H1 (cell line): Measurements from ENCODE around the gene MOGAT3. TPM values are rescaled to one million over a fixed set of nuclear protein-coding genes. Genes with fewer than 3 reads are reported as not detected.

ENCODE experiments used
- CTCF ChIA-PET: fragments of 300-600 bp; sonication (Branson Sonifier 250); formaldehyde crosslinking; loops from one replicate; lab custom pipeline; 2021; ENCODE audit not compliant: partially characterized antibody; lab: Charles Lee
- POLR2A ChIA-PET: fragments of 300-600 bp; sonication (Branson Sonifier 250); formaldehyde crosslinking; loops from one replicate; lab custom pipeline; 2021; ENCODE audit warnings: inconsistent platforms; ENCODE audit not compliant: partially characterized antibody; lab: Charles Lee
- DNase-seq, 2 experiments: peaks; one replicate each; pipeline versions ENCODE4 v3.0.0 to v3.0.0-alpha.2; 2010 to 2022; ENCODE audit warnings: low spot score in 2 of 2, low read depth in 1 of 2, mixed read lengths in 1 of 2
- FAIRE-seq: peaks from 2 replicates; lab custom pipeline; 2011; peaks lifted over from hg19 to GRCh38; lab: Jason Lieb, UNC
- H2AFZ ChIP-seq: 2 replicates; pipeline ENCODE4 v1.8.1; 2012; ENCODE audit warnings: low read length, inconsistent platforms
- H2AK5ac ChIP-seq: 2 replicates; pipeline ENCODE4 v1.6.1; 2013; ENCODE audit warnings: low read depth, low read length
- H2BK120ac ChIP-seq: replicated peaks from 2 replicates; pipeline ENCODE3; 2013; ENCODE audit warnings: low read depth, low read length, inconsistent platforms
- H2BK12ac ChIP-seq: 2 replicates; pipeline ENCODE4 v1.6.1; 2013; ENCODE audit warnings: low read depth, low read length
- H2BK15ac ChIP-seq: 2 replicates; pipeline ENCODE4 v1.6.1; 2013; ENCODE audit warnings: low read length
- H2BK20ac ChIP-seq: 2 replicates; pipeline ENCODE4 v1.6.1; 2013; ENCODE audit warnings: low read length
- H2BK5ac ChIP-seq: 2 replicates; pipeline ENCODE4 v1.6.1; 2013; ENCODE audit warnings: low read depth, low read length
- H3K14ac ChIP-seq: 2 replicates; pipeline ENCODE4 v1.6.1; 2013; ENCODE audit warnings: inconsistent platforms; ENCODE audit not compliant: insufficient read length
- H3K18ac ChIP-seq: 2 replicates; pipeline ENCODE4 v1.6.1; 2013; ENCODE audit warnings: low read length; ENCODE audit errors: extremely low read depth
- H3K23ac ChIP-seq: 2 replicates; pipeline ENCODE4 v1.6.1; 2013; ENCODE audit warnings: inconsistent platforms; ENCODE audit not compliant: insufficient read length
- H3K23me2 ChIP-seq: 2 replicates; pipeline ENCODE4 v1.6.1; 2013; ENCODE audit warnings: low read depth, low read length
- H3K27ac ChIP-seq: 2 replicates; pipeline ENCODE4 v1.6.1; 2011; ENCODE audit warnings: low read depth, low read length, inconsistent platforms
- H3K27me3 ChIP-seq, 4 experiments: replicated peaks in 1 of 4; 1 replicate in 1 of 4; 2 replicates in 3 of 4; pipeline versions ENCODE4 v1.6.1 to v1.8.1; 2011 to 2013; ENCODE audit warnings: low read length in 3 of 4, mild to moderate bottlenecking in 3 of 4, inconsistent platforms in 2 of 4, mixed read lengths in 2 of 4, moderate library complexity in 1 of 4; ENCODE audit not compliant: control insufficient read depth in 3 of 4, insufficient read depth in 3 of 4; ENCODE audit errors: extremely low read depth in 1 of 4
- H3K36me3 ChIP-seq, 4 experiments: 2 replicates each; pipeline versions ENCODE4 v1.6.1 to v1.8.1; 2011 to 2013; ENCODE audit warnings: mild to moderate bottlenecking in 4 of 4, low read length in 3 of 4, moderate library complexity in 2 of 4, control low read depth in 1 of 4, inconsistent platforms in 1 of 4; ENCODE audit not compliant: insufficient read depth in 4 of 4, control insufficient read depth in 2 of 4
- H3K4ac ChIP-seq: replicated peaks from 2 replicates; pipeline ENCODE3; 2013; ENCODE audit warnings: low read length, low read depth, mixed read lengths, inconsistent platforms; ENCODE audit not compliant: insufficient read length
- H3K4me1 ChIP-seq, 4 experiments: replicated peaks in 1 of 4; 1 replicate in 1 of 4; 2 replicates in 3 of 4; pipeline versions ENCODE4 v1.6.1 to v1.8.1; 2011 to 2013; ENCODE audit warnings: low read length in 3 of 4, inconsistent platforms in 2 of 4, mixed read lengths in 1 of 4; ENCODE audit not compliant: insufficient read depth in 4 of 4, control insufficient read depth in 3 of 4
- H3K4me2 ChIP-seq, 2 experiments: 2 replicates each; pipeline versions ENCODE4 v1.6.1 to v1.8.1; 2011 to 2013; ENCODE audit warnings: low read depth in 2 of 2, low read length in 2 of 2, control low read depth in 1 of 2, inconsistent platforms in 1 of 2, mild to moderate bottlenecking in 1 of 2; ENCODE audit not compliant: insufficient read depth in 1 of 2
- H3K4me3 ChIP-seq, 4 experiments: fragments of 200-600, 300-600 bp in 1 of 4; sonication (generic), shearing (Covaris generic), sonication (Bioruptor Twin) in 1 of 4; 2 replicates each; pipeline versions ENCODE4 v1.5.1 to v1.8.1; 2011 to 2016; ENCODE audit warnings: low read length in 4 of 4, low read depth in 3 of 4, control low read depth in 2 of 4, inconsistent platforms in 2 of 4, mild to moderate bottlenecking in 2 of 4, mixed read lengths in 1 of 4, moderate library complexity in 1 of 4; ENCODE audit not compliant: insufficient read depth in 2 of 4; ENCODE audit errors: extremely low read depth in 1 of 4
- H3K56ac ChIP-seq: replicated peaks from 2 replicates; pipeline ENCODE3; 2013; ENCODE audit warnings: low read depth, mild to moderate bottlenecking, mixed read lengths, low read length, inconsistent platforms; ENCODE audit not compliant: insufficient read length
- H3K79me1 ChIP-seq: 2 replicates; pipeline ENCODE4 v1.6.1; 2013; ENCODE audit warnings: low read depth, low read length, control low read depth
- H3K79me2 ChIP-seq, 2 experiments: 2 replicates each; pipeline versions ENCODE4 v1.6.1 to v1.8.1; 2012 to 2013; ENCODE audit warnings: low read length in 2 of 2, mild to moderate bottlenecking in 2 of 2, inconsistent platforms in 1 of 2; ENCODE audit not compliant: insufficient read depth in 2 of 2, control insufficient read depth in 1 of 2
- H3K9ac ChIP-seq, 4 experiments: replicated peaks in 1 of 4; 1 replicate in 1 of 4; 2 replicates in 3 of 4; pipeline versions ENCODE4 v1.6.1 to v1.8.1; 2011 to 2013; ENCODE audit warnings: low read depth in 3 of 4, low read length in 3 of 4, control low read depth in 2 of 4, mild to moderate bottlenecking in 2 of 4, moderate library complexity in 2 of 4, inconsistent platforms in 1 of 4; ENCODE audit errors: extremely low read depth in 1 of 4
- H3K9me3 ChIP-seq, 2 experiments: 2 replicates each; pipeline versions ENCODE4 v1.6.1 to v1.8.1; 2012 to 2013; ENCODE audit warnings: mild to moderate bottlenecking in 2 of 2, moderate library complexity in 2 of 2, control low read depth in 1 of 2, inconsistent platforms in 1 of 2, low read depth in 1 of 2, low read length in 1 of 2, mixed read lengths in 1 of 2; ENCODE audit not compliant: insufficient read depth in 2 of 2
- H4K20me1 ChIP-seq, 2 experiments: replicated peaks in 1 of 2; 2 replicates each; pipeline versions ENCODE3 to v1.8.1; 2011 to 2013; ENCODE audit warnings: inconsistent platforms in 2 of 2, low read length in 2 of 2, mild to moderate bottlenecking in 1 of 2; ENCODE audit not compliant: insufficient read depth in 2 of 2, control insufficient read depth in 1 of 2
- H4K5ac ChIP-seq: 2 replicates; pipeline ENCODE4 v1.6.1; 2013; ENCODE audit warnings: low read length, low read depth, mixed read lengths, inconsistent platforms; ENCODE audit not compliant: insufficient read length
- H4K8ac ChIP-seq: 2 replicates; pipeline ENCODE4 v1.8.0; 2013; ENCODE audit warnings: mild to moderate bottlenecking, moderate library complexity, low read length, inconsistent platforms; ENCODE audit not compliant: insufficient read depth; ENCODE audit errors: extremely low read depth
- H4K91ac ChIP-seq: replicated peaks from 2 replicates; pipeline ENCODE3; 2013; ENCODE audit warnings: low read length, mixed read lengths, inconsistent platforms; ENCODE audit not compliant: insufficient read length
- ASH2L ChIP-seq: fragments of 200-600, 300-600 bp; sonication (generic); IDR thresholded peaks from one replicate; pipeline ENCODE4 v1.7.1; 2017; ENCODE audit warnings: low read length
- CBX5 ChIP-seq: fragments of 300-800, 300-1000 bp; sonication (generic); IDR thresholded peaks from 2 replicates; pipeline ENCODE4 v1.7.1; 2016; ENCODE audit warnings: antibody characterized with exemption, low read length, low read depth
- CTCF ChIP-seq, 3 experiments: IDR thresholded peaks; 1 replicate in 2 of 3; 2 replicates in 1 of 3; pipeline versions ENCODE4 v1.5.1 to v1.6.1; 2011; ENCODE audit warnings: low read length in 3 of 3, mild to moderate bottlenecking in 3 of 3, inconsistent platforms in 2 of 3, low read depth in 1 of 3, moderate library complexity in 1 of 3; ENCODE audit not compliant: insufficient read depth in 1 of 3; ENCODE audit errors: control extremely low read depth in 1 of 3
- KDM4A ChIP-seq: IDR thresholded peaks from one replicate; pipeline ENCODE4 v1.7.1; 2012; ENCODE audit warnings: low read depth, mild to moderate bottlenecking, moderate library complexity, low read length, inconsistent platforms; ENCODE audit not compliant: severe bottlenecking
- SAP30 ChIP-seq: fragments of 300-600 bp; sonication (generic); IDR thresholded peaks from 2 replicates; pipeline ENCODE4 v1.7.1; 2012; ENCODE audit warnings: low read length, moderate library complexity, mild to moderate bottlenecking, inconsistent platforms; ENCODE audit not compliant: insufficient read depth, insufficient replicate concordance
- SIN3A ChIP-seq, 2 experiments: IDR thresholded peaks in 1 of 2; conservative IDR thresholded peaks in 1 of 2; 2 replicates each; pipeline ENCODE4 v1.6.1; 2011 to 2012; ENCODE audit warnings: low read length in 2 of 2, improper control_type of control experiment in 1 of 2, low read depth in 1 of 2, mild to moderate bottlenecking in 1 of 2
- SIX5 ChIP-seq: IDR thresholded peaks from 2 replicates; pipeline ENCODE4 v1.6.1; 2011; ENCODE audit warnings: mild to moderate bottlenecking, low read depth, low read length
- SRF ChIP-seq: IDR thresholded peaks from 2 replicates; pipeline ENCODE4 v1.6.1; 2011; ENCODE audit warnings: mild to moderate bottlenecking, low read depth, low read length, moderate library complexity
- WGBS, 2 experiments: shearing (Covaris generic) in 1 of 2; methylation state at CpG; one replicate each; pipeline versions ENCODE4 v1.1.6 to v1.1.7; 2013 to 2015; ENCODE audit warnings: low lambda C conversion rate in 2 of 2, mixed read lengths in 2 of 2, inconsistent platforms in 1 of 2, low coverage in 1 of 2, missing lambda C conversion rate in 1 of 2; ENCODE audit not compliant: insufficient replicate concordance in 2 of 2, insufficient coverage in 1 of 2, insufficient read length in 1 of 2; ENCODE audit errors: extremely low coverage in 1 of 2, missing lambda C conversion rate in 1 of 2; 5-methylcytosine and 5-hydroxymethylcytosine counted together
- polyA plus RNA-seq, 7 experiments: library from polyadenylated mRNA; depleted of rRNA in 3 of 7; stranded (reverse) in 5 of 7; unstranded in 2 of 7; fragments of >200 nt in 5 of 7; fragments of 200-250 nt in 2 of 7; gene quantifications; 1 replicate in 5 of 7; 2 replicates in 1 of 7; 4 replicates in 1 of 7; pipeline versions ENCODE4 v1.2.1 to v1.2.3, GENCODE V29; 2011 to 2013; ENCODE audit warnings: missing spikeins in 2 of 7, mixed read lengths in 2 of 7
- total RNA-seq: library from RNA; stranded (reverse); fragmentation: NEBNext Ultra II Directional; extraction: Animal tissue kit (Norgen Biotek cat#: 25700); gene quantifications from 2 replicates; pipeline ENCODE4 v1.2.1, GENCODE V29; 2021

MOGAT3 gene
- total and polyA plus RNA-seq, 2 of the 8 experiments (the other 6 are each of a cell fraction or from before 2014, with no cell fraction given) = 0.21 to 0.82 TPM

DNA sequence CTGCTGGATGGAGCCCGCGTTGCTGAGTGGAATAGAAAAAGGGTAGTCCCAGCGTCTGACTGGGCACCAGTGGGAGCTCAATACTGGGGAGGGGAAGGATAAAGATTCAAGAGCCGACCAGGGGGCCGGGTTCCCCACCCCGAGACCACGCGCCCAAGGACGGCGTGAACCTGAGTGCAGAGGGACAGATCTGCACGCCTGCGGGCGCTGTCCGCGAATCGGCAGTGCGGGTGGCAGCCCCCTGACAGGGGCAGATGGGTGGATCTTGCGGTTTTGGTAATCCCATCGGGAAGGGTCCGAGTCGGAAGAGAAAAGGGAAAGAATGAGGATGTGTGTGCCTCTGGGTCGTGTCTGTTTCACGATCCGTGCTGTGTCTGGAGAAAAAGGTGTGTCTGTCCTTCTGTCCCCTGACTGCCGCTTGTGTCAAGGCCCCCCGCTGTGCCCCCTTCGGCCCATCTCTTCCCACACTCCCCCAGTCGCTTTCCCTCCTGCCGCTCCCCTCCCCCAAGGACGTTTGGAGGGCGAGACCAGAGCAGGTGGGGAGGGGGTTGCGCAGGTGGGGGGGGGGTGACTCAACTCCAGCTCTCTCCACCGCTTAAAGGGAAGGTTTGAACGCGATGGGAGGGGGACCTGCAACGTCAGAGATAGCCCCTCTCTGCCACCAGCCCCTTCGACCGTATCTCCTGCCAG is 34.7 kb downstream of the MOGAT3 start:
- Histone ChIP-seq H3K9ac (no peak overlapping the region), H2BK120ac (no peak overlapping the region), H3K14ac (no peak overlapping the region), H3K56ac (no peak overlapping the region), H3K27me3 (peaks cover 25 to 74% (median 56%) of the 10 kb centered on the region in 4 experiments), H2BK5ac (no peak overlapping the region), H4K91ac (no peak overlapping the region), H2BK20ac (no peak overlapping the region), H3K9me3 (no peaks in the 10 kb centered on the region), H3K18ac (peak overlapping the region; percentile 83), H2BK15ac (no peak overlapping the region), H2BK12ac (no peak overlapping the region), H2AK5ac (no peak overlapping the region), H3K79me1 (no peaks in the 10 kb centered on the region), H3K79me2 (no peaks in the 10 kb centered on the region), H3K4me2 (peak overlapping the region; percentile 44 to 90), H3K23ac (no peak overlapping the region), H4K20me1 (peaks cover 7 to 10% of the 10 kb centered on the region in 2 experiments), H4K8ac (no peak overlapping the region), H3K4me3 (peak overlapping the region; percentile 28 to 63 (median 55); a peak in 7 of 8 replicates), H3K36me3 (no peaks in the 10 kb centered on the region), H3K23me2 (peaks cover 38% of the 10 kb centered on the region), H3K4ac (no peak overlapping the region), H3K4me1 (peaks cover 17 to 70% (median 42%) of the 10 kb centered on the region in 4 experiments), H2AFZ (no peak overlapping the region), H4K5ac (no peak overlapping the region), H3K27ac (no peak overlapping the region)
- FAIRE-seq (no peak), DNase-seq (peak in 1 of 2 experiments; percentile 78)
- 2% methylated on average over 21 of the region's 38 CpGs; no CpG with 5 or more reads in 1 of the 2 experiments for WGBS, 2 experiments
- ChIA-PET CTCF (interaction anchor here (0.6 to 5.7 kb wide), 10 partner anchors 9 to 78 kb away, joined by 3 to 46 read pairs (median 4); partner anchors contain the start of genes FIS1 and SERPINE1), POLR2A (interaction anchor here (0.7 to 2.6 kb wide), 8 partner anchors 8 to 203 kb away, joined by 3 to 20 read pairs (median 4); partner anchors contain the start of genes AP1S1, PLOD3 and ZNHIT1)
- TF ChIP-seq ASH2L (peak; percentile 41), SAP30 (peak; percentile 73), SIN3A (conservative IDR thresholded peaks at IDR 0.05 in 1 of 2, IDR thresholded peaks at IDR 0.05 in 1 of 2; ENCODE audit: low read depth in 1 of 2, low read length in 2 of 2) (0 out of 4 replicates have a peak, but pooled peaks of 1 of the 2 experiments have one; percentile 19), CTCF (IDR thresholded peaks at IDR 0.05; ENCODE audit: control extremely low read depth in 1 of 3, insufficient read depth in 1 of 3, low read depth in 1 of 3, low read length in 3 of 3) (no peak), SIX5 (no peak), SRF (no peak), CBX5 (no peak), KDM4A (peak; percentile 64)
